ENCODE measurements around the gene HSPBP1.

Gene HSPBP1

GRCh38 chr19:55320844-55321419, 41.0 kb upstream of the HSPBP1 start:
- H3K4me1 ChIP-seq (ENCODE audit: low read length) = no peaks in the 10 kb centered on the region
- no peak for DNase-seq
- H2AFZ ChIP-seq (ENCODE audit: low read length) = no peak overlapping the region
- no peaks in the 10 kb centered on the region for H3K9me3 ChIP-seq (replicated peaks; ENCODE audit: insufficient read depth, low read length)
- H3K27me3 ChIP-seq (replicated peaks; ENCODE audit: insufficient read depth, low read length) = no peaks in the 10 kb centered on the region
- TF ChIP-seq EZH2phosphoT487 (IDR thresholded peaks at IDR 0.05; ENCODE audit: low read length) = no peak
- TF ChIP-seq EZH2 (optimal IDR thresholded peaks at IDR 0.05; ENCODE audit: low read depth, low read length) = no peak
- TF ChIP-seq, protein P1, sequence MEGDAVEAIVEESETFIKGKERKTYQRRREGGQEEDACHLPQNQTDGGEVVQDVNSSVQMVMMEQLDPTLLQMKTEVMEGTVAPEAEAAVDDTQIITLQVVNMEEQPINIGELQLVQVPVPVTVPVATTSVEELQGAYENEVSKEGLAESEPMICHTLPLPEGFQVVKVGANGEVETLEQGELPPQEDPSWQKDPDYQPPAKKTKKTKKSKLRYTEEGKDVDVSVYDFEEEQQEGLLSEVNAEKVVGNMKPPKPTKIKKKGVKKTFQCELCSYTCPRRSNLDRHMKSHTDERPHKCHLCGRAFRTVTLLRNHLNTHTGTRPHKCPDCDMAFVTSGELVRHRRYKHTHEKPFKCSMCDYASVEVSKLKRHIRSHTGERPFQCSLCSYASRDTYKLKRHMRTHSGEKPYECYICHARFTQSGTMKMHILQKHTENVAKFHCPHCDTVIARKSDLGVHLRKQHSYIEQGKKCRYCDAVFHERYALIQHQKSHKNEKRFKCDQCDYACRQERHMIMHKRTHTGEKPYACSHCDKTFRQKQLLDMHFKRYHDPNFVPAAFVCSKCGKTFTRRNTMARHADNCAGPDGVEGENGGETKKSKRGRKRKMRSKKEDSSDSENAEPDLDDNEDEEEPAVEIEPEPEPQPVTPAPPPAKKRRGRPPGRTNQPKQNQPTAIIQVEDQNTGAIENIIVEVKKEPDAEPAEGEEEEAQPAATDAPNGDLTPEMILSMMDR (IDR thresholded peaks at IDR 0.05; ENCODE audit: low read length) = no peak
- H3K36me3 ChIP-seq (replicated peaks; ENCODE audit: insufficient read depth, low read length) = no peaks in the 10 kb centered on the region
- no peak overlapping the region for H3K9ac ChIP-seq (ENCODE audit: low read length)
- no peak overlapping the region for H3K27ac ChIP-seq (ENCODE audit: low read length)
- no peaks in the 10 kb centered on the region for H4K20me1 ChIP-seq (ENCODE audit: insufficient read depth, low read length)
- H3K4me2 ChIP-seq (ENCODE audit: low read depth, low read length) = no peak overlapping the region
- no peak overlapping the region for H3K4me3 ChIP-seq (ENCODE audit: low read length)
- no peaks in the 10 kb centered on the region for H3F3A ChIP-seq (ENCODE audit: insufficient read depth, low read length)
- H3K9me2 ChIP-seq (replicated peaks; ENCODE audit: insufficient read depth, low read length) = no peaks in the 10 kb centered on the region
- no peaks in the 10 kb centered on the region for H3K79me2 ChIP-seq (ENCODE audit: low read length)

GRCh38 chr19:55319785-55320184, 39.9 kb upstream of the HSPBP1 start:
- no peak for DNase-seq
- Histone ChIP-seq H3F3A (ENCODE audit: insufficient read depth, low read length) (no peaks in the 10 kb centered on the region), H2AFZ (ENCODE audit: low read length) (no peak overlapping the region), H3K9me2 (replicated peaks; ENCODE audit: insufficient read depth, low read length) (no peaks in the 10 kb centered on the region), H3K27me3 (replicated peaks; ENCODE audit: insufficient read depth, low read length) (no peaks in the 10 kb centered on the region), H3K79me2 (ENCODE audit: low read length) (no peaks in the 10 kb centered on the region), H3K4me3 (ENCODE audit: low read length) (no peak overlapping the region), H4K20me1 (ENCODE audit: insufficient read depth, low read length) (no peaks in the 10 kb centered on the region), H3K9me3 (replicated peaks; ENCODE audit: insufficient read depth, low read length) (no peaks in the 10 kb centered on the region), H3K36me3 (replicated peaks; ENCODE audit: insufficient read depth, low read length) (no peaks in the 10 kb centered on the region), H3K4me2 (ENCODE audit: low read depth, low read length) (no peak overlapping the region), H3K4me1 (ENCODE audit: low read length) (no peaks in the 10 kb centered on the region), H3K9ac (ENCODE audit: low read length) (no peak overlapping the region), H3K27ac (ENCODE audit: low read length) (no peak overlapping the region)
- TF ChIP-seq EZH2 (optimal IDR thresholded peaks at IDR 0.05; ENCODE audit: low read depth, low read length) (no peak), EZH2phosphoT487 (IDR thresholded peaks at IDR 0.05; ENCODE audit: low read length) (no peak)
- TF ChIP-seq, protein P1 (IDR thresholded peaks at IDR 0.05; ENCODE audit: low read length) = no peak

DNA sequence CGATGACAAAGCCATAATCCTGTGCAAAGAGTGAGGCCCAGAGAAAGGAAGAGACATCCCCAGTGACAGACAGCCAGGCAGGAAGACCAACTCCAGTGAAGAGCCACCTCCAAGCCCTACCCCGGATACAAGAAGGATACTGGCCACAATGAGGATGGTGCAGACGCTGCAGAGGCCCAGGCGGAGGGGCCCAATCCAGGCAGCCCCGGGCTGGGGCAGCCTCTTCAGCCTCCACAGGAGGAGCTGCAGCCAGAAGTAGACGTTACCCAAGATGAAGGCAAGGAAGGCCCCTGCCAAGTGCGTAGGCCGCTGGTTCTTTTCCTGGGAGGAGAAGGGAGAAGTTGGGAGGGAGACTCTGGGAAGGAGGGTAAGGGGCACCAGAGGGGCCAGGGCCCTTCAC, 36.7 kb upstream of the HSPBP1 start:
- no peak overlapping the region for H3K9ac ChIP-seq (ENCODE audit: low read length)
- H3K79me2 ChIP-seq (ENCODE audit: low read length) = no peaks in the 10 kb centered on the region
- no peak for DNase-seq
- H3K9me3 ChIP-seq (replicated peaks; ENCODE audit: insufficient read depth, low read length) = no peaks in the 10 kb centered on the region
- no peak overlapping the region for H3K4me2 ChIP-seq (ENCODE audit: low read depth, low read length)
- H3K4me1 ChIP-seq (ENCODE audit: low read length) = no peaks in the 10 kb centered on the region
- no peaks in the 10 kb centered on the region for H4K20me1 ChIP-seq (ENCODE audit: insufficient read depth, low read length)
- no peaks in the 10 kb centered on the region for H3F3A ChIP-seq (ENCODE audit: insufficient read depth, low read length)
- TF ChIP-seq, protein P1 (IDR thresholded peaks at IDR 0.05; ENCODE audit: low read length) = no peak
- TF ChIP-seq EZH2 (optimal IDR thresholded peaks at IDR 0.05; ENCODE audit: low read depth, low read length) (no peak), EZH2phosphoT487 (IDR thresholded peaks at IDR 0.05; ENCODE audit: low read length) (no peak)
- H3K27ac ChIP-seq (ENCODE audit: low read length) = no peak overlapping the region
- no peak overlapping the region for H2AFZ ChIP-seq (ENCODE audit: low read length)
- H3K36me3 ChIP-seq (replicated peaks; ENCODE audit: insufficient read depth, low read length) = no peaks in the 10 kb centered on the region
- H3K4me3 ChIP-seq (ENCODE audit: low read length) = no peak overlapping the region
- H3K9me2 ChIP-seq (replicated peaks; ENCODE audit: insufficient read depth, low read length) = no peaks in the 10 kb centered on the region
- no peaks in the 10 kb centered on the region for H3K27me3 ChIP-seq (replicated peaks; ENCODE audit: insufficient read depth, low read length)

Data from MM.1S (cell line).